HepG2 (cell line): ENCODE data around the gene NDUFB8. TPM values are rescaled to one million over a fixed set of nuclear protein-coding genes. Genes with fewer than 3 reads are reported as not detected.

ENCODE experiments used
- BATF2 ChIP-seq: sonication (generic); formaldehyde crosslinking; IDR thresholded peaks from 2 replicates; pipeline ENCODE4 v1.8.0; 2022; ENCODE audit warnings: mild to moderate bottlenecking, missing genetic modification reagents, moderate library complexity
- DNMT1 ChIP-seq: sonication (generic); formaldehyde crosslinking; IDR thresholded peaks from 2 replicates; pipeline ENCODE4 v1.5.1; 2020; ENCODE audit warnings: mild to moderate bottlenecking, missing genetic modification reagents
- DNMT3B ChIP-seq: conservative IDR thresholded peaks from 2 replicates; pipeline ENCODE4 v1.6.1; 2016; ENCODE audit warnings: missing biosample characterization, control low read depth
- DPF2 ChIP-seq: sonication (generic); formaldehyde crosslinking; IDR thresholded peaks from 2 replicates; pipeline ENCODE4 v1.4.0; 2020; ENCODE audit warnings: mild to moderate bottlenecking, low read depth, missing genetic modification reagents, borderline replicate concordance
- EP300 ChIP-seq, 3 experiments: sonication (generic) in 1 of 3; formaldehyde crosslinking in 1 of 3; IDR thresholded peaks; 2 replicates each; pipeline versions ENCODE4 v1.5.1 to v1.6.1; 2011 to 2020; ENCODE audit warnings: low read depth in 2 of 3, low read length in 2 of 3, borderline replicate concordance in 1 of 3, improper control_type of control experiment in 1 of 3, mild to moderate bottlenecking in 1 of 3, missing genetic modification reagents in 1 of 3, moderate library complexity in 1 of 3
- GABPB1 ChIP-seq: IDR thresholded peaks from 2 replicates; pipeline ENCODE4 v1.6.1; 2016; ENCODE audit warnings: mild to moderate bottlenecking, missing genetic modification reagents, moderate library complexity, missing compliant biosample characterization
- GTF2F1 ChIP-seq: fragments of 150-350 bp; IDR thresholded peaks from 2 replicates; pipeline ENCODE4 v1.6.1; 2014; ENCODE audit warnings: low read length
- HOXD1 ChIP-seq: sonication (generic); formaldehyde crosslinking; IDR thresholded peaks from 2 replicates; pipeline ENCODE4 v1.5.0; 2020; ENCODE audit warnings: missing genetic modification reagents
- MAX ChIP-seq: IDR thresholded peaks from 2 replicates; pipeline ENCODE4 v1.6.1; 2012; ENCODE audit warnings: inconsistent platforms
- PRDM4 ChIP-seq: sonication (generic); formaldehyde crosslinking; IDR thresholded peaks from 2 replicates; pipeline ENCODE4 v1.9.0; 2021; ENCODE audit warnings: missing genetic modification reagents, borderline replicate concordance
- SCMH1 ChIP-seq: sonication (generic); formaldehyde crosslinking; IDR thresholded peaks from 2 replicates; pipeline ENCODE4 v1.9.0; 2021; ENCODE audit warnings: missing genetic modification reagents, mild to moderate bottlenecking, borderline replicate concordance
- SNAPC5 ChIP-seq: sonication (generic); formaldehyde crosslinking; IDR thresholded peaks from 2 replicates; pipeline ENCODE4 v1.8.1; 2023; ENCODE audit warnings: mild to moderate bottlenecking, missing genetic modification reagents, borderline replicate concordance
- SRF ChIP-seq: IDR thresholded peaks from 2 replicates; pipeline ENCODE4 v1.6.1; 2011; ENCODE audit warnings: mild to moderate bottlenecking, low read depth, low read length, moderate library complexity
- TARDBP ChIP-seq: sonication (generic); formaldehyde crosslinking; IDR thresholded peaks from 2 replicates; pipeline ENCODE4 v1.8.0; 2022; ENCODE audit warnings: mild to moderate bottlenecking, missing genetic modification reagents
- XBP1 ChIP-seq: sonication (generic); formaldehyde crosslinking; IDR thresholded peaks from 2 replicates; pipeline ENCODE4 v1.5.0; 2020; ENCODE audit warnings: missing genetic modification reagents
- ZFP36L1 ChIP-seq: sonication (generic); formaldehyde crosslinking; IDR thresholded peaks from 2 replicates; pipeline ENCODE4 v1.8.0; 2022; ENCODE audit warnings: mild to moderate bottlenecking, missing genetic modification reagents, moderate library complexity
- ZNF142 ChIP-seq: sonication (generic); formaldehyde crosslinking; IDR thresholded peaks from 2 replicates; pipeline ENCODE4 v1.4.0; 2020; ENCODE audit warnings: missing genetic modification reagents
- ZNF558 ChIP-seq: sonication (generic); formaldehyde crosslinking; IDR thresholded peaks from 2 replicates; pipeline ENCODE4 v1.9.0; 2022; ENCODE audit warnings: mild to moderate bottlenecking, missing genetic modification reagents, borderline replicate concordance
- ZNF570 ChIP-seq: sonication (generic); formaldehyde crosslinking; IDR thresholded peaks from 2 replicates; pipeline ENCODE4 v1.4.0; 2020; ENCODE audit warnings: mild to moderate bottlenecking, missing genetic modification reagents, borderline replicate concordance
- ZSCAN21 ChIP-seq: sonication (generic); formaldehyde crosslinking; IDR thresholded peaks from 2 replicates; pipeline ENCODE4 v1.8.0; 2022; ENCODE audit warnings: mild to moderate bottlenecking, missing genetic modification reagents, moderate library complexity, borderline replicate concordance
- polyA plus RNA-seq, 8 experiments: library from polyadenylated mRNA; depleted of rRNA in 3 of 8; stranded (reverse) in 7 of 8; unstranded in 1 of 8; fragments of >200 nt; fragmentation: Illumina TruSeq in 4 of 8; extraction: Trizol in 4 of 8; gene quantifications; 2 replicates each; pipeline versions ENCODE4 v1.2.1 to v1.2.3, GENCODE V29; 2011 to 2016; ENCODE audit warnings: low read depth in 4 of 8, missing spikeins in 1 of 8, mixed read lengths in 1 of 8; ENCODE audit not compliant: insufficient read depth in 1 of 8
- total RNA-seq, 5 experiments: library from RNA; depleted of rRNA; stranded (reverse); fragments of >200 nt; fragmentation: Illumina TruSeq; extraction: Trizol; gene quantifications; 2 replicates each; pipeline ENCODE4 v1.2.3, GENCODE V29; 2016; ENCODE audit warnings: low read depth in 1 of 5

NDUFB8 gene
- total and polyA plus RNA-seq, 2 of the 13 experiments (the other 11 are each of a cell fraction or from before 2014, with no cell fraction given), result 210 to 216 TPM

- TF ChIP-seq ZNF142, result peak; percentile 76; the same call in 1 of the 2 replicates
- TF ChIP-seq GABPB1 (CRISPR knock-in tag), result peak; percentile 47; the same call in 1 of the 2 replicates
- TF ChIP-seq SCMH1 (CRISPR knock-in tag), result no peak
- TF ChIP-seq MAX, result peak; percentile 36; the same call in 1 of the 2 replicates
- TF ChIP-seq ZNF558 (CRISPR knock-in tag), result no peak; the same call in 1 of the 2 replicates
- no peak for TF ChIP-seq DNMT3B (CRISPR knock-in tag)
- TF ChIP-seq SRF, result no peak
- no peak for TF ChIP-seq EP300 (IDR thresholded peaks at IDR 0.05; ENCODE audit: low read depth in 2 of 2, low read length in 2 of 2)
- TF ChIP-seq EP300 (CRISPR knock-in tag; IDR thresholded peaks at IDR 0.05; ENCODE audit: borderline replicate concordance), result no peak
- no peak for TF ChIP-seq DPF2
- TF ChIP-seq ZSCAN21, result no peak
- no peak for TF ChIP-seq PRDM4 (CRISPR knock-in tag)
- TF ChIP-seq TARDBP (CRISPR knock-in tag), result peak; percentile 52; the same call in 1 of the 2 replicates
- no peak for TF ChIP-seq HOXD1 (CRISPR knock-in tag)
- TF ChIP-seq ZNF570, result no peak
- no peak for TF ChIP-seq DNMT1 (CRISPR knock-in tag)
- no peak for TF ChIP-seq XBP1 (CRISPR knock-in tag)
- TF ChIP-seq GTF2F1, result no peak
- TF ChIP-seq ZFP36L1 (CRISPR knock-in tag), result no peak
- TF ChIP-seq SNAPC5 (CRISPR knock-in tag), result 0 out of 2 replicates have a peak, but pooled peaks have one; percentile 31
- no peak for TF ChIP-seq BATF2 (CRISPR knock-in tag)
Measured at GRCh38 chr10:100482181-100482833, 47.4 kb downstream of the NDUFB8 start (continued).
